Measurements from ENCODE around the gene CDH5. TPM values are rescaled to one million over a fixed set of nuclear protein-coding genes. Genes with fewer than 3 reads are reported as not detected.

CDH5 gene
- total and polyA plus RNA-seq, 12 donors, result 39.4 to 81.2 (median 52.9) TPM

GRCh38 chr16:66403531-66404145 is 37.1 kb downstream of the CDH5 start:
- intact Hi-C loops (cut with DNase I), result loop anchor here in 5 of 10 donors (5.0 to 10.0 kb wide), 3 partner anchors 41 to 201 kb away; partner anchors contain the start of gene CMTM3 (in 3 of the 5)
- H3K27ac ChIP-seq, result peak overlapping the region in 1 of 10 donors; percentile 18
- DNase-seq (no peak), ATAC-seq (no peak)
- peaks cover 0 to 61% (median 0%) of the 10 kb centered on the region in 9 donors for H3K36me3 ChIP-seq
- H3K4me1 ChIP-seq, result peaks cover 10 to 60% (median 44%) of the 10 kb centered on the region in 9 donors
- 80 to 91% methylated on average over 5 of the region's 5 CpGs for WGBS, 2 donors
- H3K27me3 ChIP-seq, result no peaks in the 10 kb centered on the region
- H3K9me3 ChIP-seq, result peaks cover 0 to 7% (median 0%) of the 10 kb centered on the region in 11 donors
- TF ChIP-seq CTCF (IDR thresholded peaks at IDR 0.05), result no peak
- H3K4me3 ChIP-seq, result no peak overlapping the region

- H3K4me1 ChIP-seq, result peaks cover 10 to 52% (median 38%) of the 10 kb centered on the region in 9 donors
- H3K36me3 ChIP-seq, result peaks cover 0 to 51% (median 0%) of the 10 kb centered on the region in 9 donors
- DNase-seq, result no peak
- no peak overlapping the region for H3K4me3 ChIP-seq
- H3K27ac ChIP-seq, result no peak overlapping the region
- intact Hi-C loops (cut with DNase I), result loop anchor here (5.0 to 10.0 kb wide), 6 partner anchors 77 to 462 kb away; partner anchors contain the start of genes CMTM3 (in 4 of the 10) and DYNC1LI2 (in 1 of the 10)
- no peak for TF ChIP-seq CTCF (IDR thresholded peaks at IDR 0.05)
- H3K9me3 ChIP-seq, result peaks cover 0 to 7% (median 0%) of the 10 kb centered on the region in 11 donors
- ATAC-seq, result no peak
- no peaks in the 10 kb centered on the region for H3K27me3 ChIP-seq
- WGBS, 2 donors, result 87 to 88% methylated on average over 2 of the region's 2 CpGs
These were observed 38.7 kb downstream of the CDH5 start for GRCh38 chr16:66405057-66405783.

GRCh38 chr16:66406534-66407221 is 40.2 kb downstream of the CDH5 start:
- WGBS, 2 donors, result 0% methylated on average over 35 of the region's 35 CpGs
- H3K27ac ChIP-seq, result peak overlapping the region in 9 of 10 donors; percentile 28 to 81 (median 65)
- intact Hi-C loops (cut with DNase I), result loop anchor here (1.0 to 10.0 kb wide), 10 partner anchors 76 to 461 kb away; partner anchors contain the start of genes CMTM3 (in 5 of the 10) and DYNC1LI2 (in 1 of the 10)
- TF ChIP-seq CTCF (IDR thresholded peaks at IDR 0.05), result peak; percentile 85 to 96 (median 93)
- DNase-seq (peak; percentile 88 to 91), ATAC-seq (peak; percentile 77 to 94 (median 88))
- peaks cover 6 to 38% (median 34%) of the 10 kb centered on the region in 9 donors for H3K4me1 ChIP-seq
- peak overlapping the region; percentile 37 to 81 (median 60) for H3K4me3 ChIP-seq
- H3K36me3 ChIP-seq, result peaks cover 0 to 36% (median 0%) of the 10 kb centered on the region in 9 donors
- H3K27me3 ChIP-seq, result no peaks in the 10 kb centered on the region
- H3K9me3 ChIP-seq, result peaks cover 0 to 15% (median 0%) of the 10 kb centered on the region in 11 donors

All from heart right ventricle (tissue), 16 donors.